ENCODE results near the gene ACSS1.

ACSS1 gene

DNA sequence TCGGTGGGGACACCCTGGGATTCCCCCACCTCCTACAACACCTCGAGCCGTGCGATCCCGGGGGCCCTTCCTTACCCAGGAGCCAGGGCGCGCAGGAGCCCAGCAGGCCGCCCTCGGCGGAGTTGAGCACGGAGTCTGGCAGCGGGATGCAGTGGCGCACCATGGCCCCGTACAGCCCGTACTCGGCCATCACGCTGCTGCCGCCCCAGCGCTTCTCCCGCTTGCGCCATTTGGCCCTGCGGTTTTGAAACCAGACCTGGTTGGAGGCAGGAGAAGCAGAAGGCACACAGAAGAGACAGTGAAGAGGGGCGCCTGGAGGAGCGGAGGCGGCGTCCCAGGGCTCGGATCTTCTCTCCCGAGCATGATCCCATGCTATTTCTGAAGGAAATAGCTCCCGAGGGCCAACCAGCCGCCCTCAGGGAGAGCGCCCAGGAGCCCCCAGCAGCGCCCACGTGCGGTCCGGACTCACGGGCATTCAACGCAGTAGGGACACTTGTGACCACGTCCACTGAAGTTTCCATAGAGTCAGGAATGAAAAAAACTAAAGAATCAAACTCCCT, 19.8 kb upstream of the ACSS1 start:
- no peak for DNase-seq

DNA sequence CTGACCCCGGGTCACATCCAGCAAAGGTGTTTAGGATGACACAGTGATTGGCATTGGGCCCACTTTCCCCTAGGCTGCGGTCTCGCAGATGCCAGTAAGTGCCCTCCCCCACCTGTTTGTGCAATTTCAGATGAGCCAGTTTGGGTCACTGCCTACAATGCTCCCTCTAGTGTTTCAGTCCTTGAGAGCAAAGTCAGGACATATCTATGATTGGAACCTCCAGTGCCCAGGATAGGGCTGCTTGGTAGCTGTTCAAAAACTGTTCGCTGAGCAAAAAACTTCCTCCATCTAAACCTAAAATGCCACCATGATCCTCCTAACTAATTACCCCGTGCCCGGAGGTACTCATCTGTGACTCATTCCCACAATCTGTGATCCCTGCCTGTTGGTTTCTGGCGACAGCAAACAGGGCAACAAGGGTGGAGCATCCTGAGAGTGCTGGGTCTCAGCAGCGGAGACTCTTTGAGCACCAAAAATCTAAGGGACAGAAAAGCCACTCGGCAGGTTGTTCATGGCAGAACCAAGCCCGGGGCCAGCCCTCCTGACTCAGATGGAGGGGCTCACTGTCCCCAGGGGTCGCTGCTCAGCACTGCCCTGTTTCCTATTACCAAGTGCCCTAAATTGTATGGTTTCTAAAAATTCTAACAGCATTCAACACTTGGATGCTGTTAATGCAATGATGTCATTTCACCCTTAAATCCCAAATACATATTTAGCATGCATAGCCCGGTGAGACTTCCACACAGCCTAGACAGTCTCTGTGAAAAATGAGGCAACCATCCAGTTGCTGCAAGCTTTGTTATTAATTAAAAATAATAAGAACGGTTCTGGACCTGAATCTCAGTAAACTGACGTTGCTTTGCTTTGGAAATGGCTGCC, 19.0 kb upstream of the ACSS1 start:
- peak; percentile 34 for DNase-seq

DNA sequence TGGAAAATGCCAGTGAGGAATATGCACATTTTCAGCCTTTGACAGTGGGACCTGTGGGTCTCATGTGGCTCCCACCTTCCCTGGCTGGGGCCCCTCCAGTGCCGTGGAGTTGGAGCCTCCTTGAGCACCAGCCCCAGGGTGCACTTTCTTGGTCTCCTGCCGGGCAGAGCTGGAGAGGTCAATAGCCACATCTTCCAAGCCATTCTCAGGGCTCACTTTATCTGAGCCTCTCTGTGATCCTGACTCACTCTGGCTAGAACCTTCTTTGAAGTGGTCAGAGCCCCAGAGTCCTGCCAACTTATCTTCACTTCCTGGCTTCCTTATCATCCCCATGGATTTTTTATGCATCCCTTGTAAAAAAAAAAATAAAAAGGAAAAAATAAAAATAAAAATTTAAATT, 18.3 kb upstream of the ACSS1 start:
- DNase-seq = no peak

DNA sequence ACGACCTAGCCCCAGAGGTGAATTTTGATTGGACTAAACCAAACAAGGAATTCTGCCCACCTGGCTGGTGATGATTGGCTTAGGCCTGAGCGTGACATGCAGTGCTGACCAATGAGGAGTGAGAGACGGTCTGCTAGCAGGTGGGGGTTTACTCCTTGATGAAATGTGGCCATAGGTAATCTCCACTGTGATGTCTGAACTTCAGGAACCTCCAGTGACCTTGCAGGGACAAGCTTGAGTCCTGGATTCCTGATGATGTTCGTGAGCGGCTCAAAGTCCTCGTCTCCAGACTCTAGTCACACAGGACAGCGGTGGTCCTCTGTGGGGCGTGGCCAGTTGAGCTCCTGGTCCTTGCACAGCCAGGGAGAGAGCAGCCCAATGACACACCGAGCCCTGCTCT, 15.6 kb upstream of the ACSS1 start:
- no peak for DNase-seq

DNA sequence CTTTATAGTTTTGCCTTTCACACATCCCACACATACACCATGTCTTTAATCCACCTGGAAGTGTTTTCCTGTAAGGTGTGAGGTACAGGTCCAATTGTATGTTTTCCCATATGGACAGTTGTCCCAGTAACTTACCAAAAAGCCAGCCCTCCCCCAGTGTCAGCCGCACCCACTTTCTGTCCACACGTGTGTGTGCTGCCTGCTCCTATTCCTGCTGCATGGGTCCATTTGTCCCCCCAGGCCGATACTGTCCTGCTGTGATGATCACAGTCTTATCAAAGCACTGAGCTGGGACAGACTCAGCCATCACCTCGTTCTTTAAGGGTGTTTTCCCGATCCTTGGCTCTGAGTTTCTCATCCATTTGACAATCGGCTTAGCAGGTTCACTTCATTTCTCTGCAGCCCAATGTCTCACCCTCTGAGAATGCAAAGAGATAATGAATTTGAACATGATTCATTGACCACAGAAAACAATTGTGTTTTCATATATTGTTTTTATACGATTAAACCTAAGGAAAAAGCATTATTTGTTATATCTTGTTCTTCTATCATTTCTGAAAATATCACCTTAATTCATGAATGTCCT, 14.4 kb upstream of the ACSS1 start:
- no peak for DNase-seq

DNA sequence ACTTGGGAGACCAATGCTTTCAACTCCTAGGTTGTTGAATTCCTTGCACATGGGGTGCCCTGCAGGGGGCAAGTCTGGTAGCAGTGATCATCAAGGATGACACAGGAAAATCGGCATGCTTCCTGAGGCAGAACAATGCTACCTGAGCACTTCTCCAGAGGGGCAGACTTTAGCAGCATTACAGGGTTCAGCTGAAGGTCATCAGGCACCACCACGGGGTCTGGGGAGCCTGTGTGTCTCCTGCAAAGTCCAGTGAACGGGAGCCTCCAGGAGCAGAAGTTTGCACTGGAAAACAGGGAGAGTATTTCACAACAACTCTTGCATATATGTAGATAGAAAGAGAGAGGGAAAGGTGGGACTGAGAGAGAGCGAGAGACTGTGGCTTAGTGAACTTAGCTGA, 13.8 kb upstream of the ACSS1 start:
- DNase-seq = no peak

DNA sequence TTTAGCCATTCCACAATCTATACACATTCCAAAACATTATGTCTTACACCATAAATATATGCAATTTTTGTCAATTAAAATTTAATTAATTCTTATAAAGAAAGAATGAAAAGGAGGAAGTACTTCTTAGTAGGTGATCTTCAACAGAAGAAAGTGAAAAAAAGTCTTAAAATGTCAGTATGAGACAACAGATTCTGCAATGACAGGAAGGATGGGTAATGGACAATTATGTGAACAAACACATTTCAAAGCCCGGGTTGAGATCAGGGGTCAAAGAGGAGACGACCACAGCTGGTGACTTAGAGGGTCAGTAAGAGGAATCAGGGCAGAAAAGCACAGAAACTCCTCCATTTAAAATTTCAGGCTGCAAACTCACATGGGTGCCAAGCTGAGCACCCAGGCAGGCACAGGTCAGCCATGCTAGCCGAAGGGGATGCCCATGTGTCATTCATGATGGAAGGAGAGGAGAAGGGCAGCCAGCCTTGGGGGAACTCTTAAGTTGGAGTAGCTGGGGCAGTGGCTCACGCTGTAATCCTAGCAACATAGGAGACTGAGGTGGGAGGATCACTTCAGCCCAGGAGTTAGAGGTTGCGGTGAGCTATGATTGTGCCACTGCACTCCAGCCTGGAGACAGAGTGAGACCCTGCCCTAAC, 13.0 kb upstream of the ACSS1 start:
- DNase-seq = no peak

DNA sequence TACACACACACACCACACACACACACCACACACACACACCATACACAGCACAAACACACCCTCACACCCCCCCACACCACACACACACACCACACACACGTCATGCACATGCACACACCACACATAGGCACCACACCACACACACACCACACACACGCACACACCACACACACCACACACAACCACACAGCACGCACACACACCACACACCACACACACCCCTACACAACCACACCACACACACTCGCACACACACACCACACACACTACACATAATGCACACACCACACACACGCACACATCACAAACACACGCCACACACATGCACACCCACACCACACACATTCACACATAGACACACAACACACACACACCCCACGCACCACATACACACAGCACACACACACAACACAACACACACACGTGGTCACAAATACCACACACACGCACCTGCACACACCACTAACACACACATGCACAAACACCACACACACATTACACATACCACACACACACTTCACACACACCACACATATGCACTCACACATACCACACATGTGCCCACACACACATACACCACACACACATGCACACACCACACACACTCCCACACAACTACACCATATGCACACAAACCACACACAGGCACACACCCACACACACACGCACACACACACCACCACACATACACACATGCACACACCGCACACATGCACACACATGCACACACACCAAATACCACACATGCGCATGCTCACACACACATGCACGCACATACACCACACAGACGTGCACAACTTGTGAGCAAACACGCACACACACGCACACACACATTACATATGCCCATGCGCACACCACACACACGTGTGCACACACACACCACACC, 9.4 kb upstream of the ACSS1 start:
- no peak for DNase-seq

DNA sequence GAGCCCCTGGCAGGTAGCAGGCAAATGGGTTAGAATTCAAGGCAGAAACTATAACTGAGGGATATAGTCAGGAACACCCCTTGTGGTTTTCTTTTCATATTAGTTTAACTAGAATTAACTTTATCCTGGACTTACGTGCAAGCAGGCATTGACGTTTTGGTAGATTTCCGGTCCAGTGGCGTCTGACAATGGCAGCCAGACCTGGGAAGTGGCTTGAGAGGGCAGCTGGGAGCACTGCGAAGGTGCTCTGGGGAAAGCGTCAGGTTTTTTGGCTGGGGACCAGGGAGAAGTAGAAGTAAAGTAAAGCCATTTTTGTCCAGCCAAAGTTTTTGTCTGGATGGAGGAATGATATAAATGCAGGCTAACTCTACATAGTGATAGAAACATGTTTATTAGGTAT, 8.4 kb upstream of the ACSS1 start:
- DNase-seq = no peak

DNA sequence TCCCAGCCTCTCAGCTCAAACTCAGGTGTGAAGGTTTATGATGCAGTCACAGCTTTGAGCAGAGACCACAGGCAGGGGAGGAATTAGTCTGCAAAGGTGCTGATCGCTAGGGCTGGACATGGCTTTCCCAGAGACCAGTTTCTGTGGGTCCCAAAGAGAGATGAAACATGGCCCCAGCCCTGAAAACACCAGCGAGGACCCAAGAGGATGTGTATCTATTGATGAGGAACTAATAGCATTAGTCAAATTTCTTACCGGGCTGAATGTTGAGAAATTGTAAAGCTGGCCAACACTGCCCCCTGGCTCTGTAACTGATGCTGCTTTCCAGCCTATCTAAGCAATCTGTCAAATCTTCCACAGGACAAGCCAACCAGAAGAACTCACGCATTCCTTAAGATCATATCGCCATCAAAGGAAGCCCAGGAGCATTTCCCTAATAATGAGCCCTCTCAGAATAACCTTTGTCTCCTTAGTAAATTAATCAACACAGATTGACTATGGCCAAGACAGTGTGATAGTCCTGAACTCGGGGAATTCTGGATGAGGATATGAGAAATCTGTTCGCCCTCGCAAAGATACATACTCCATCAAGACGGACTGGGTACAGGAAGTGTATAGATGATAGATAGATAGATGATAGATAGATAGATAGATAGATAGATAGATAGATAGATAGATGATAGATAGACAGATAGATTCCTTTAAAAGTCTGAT, 7.8 kb upstream of the ACSS1 start:
- DNase-seq = peak; percentile 56

DNA sequence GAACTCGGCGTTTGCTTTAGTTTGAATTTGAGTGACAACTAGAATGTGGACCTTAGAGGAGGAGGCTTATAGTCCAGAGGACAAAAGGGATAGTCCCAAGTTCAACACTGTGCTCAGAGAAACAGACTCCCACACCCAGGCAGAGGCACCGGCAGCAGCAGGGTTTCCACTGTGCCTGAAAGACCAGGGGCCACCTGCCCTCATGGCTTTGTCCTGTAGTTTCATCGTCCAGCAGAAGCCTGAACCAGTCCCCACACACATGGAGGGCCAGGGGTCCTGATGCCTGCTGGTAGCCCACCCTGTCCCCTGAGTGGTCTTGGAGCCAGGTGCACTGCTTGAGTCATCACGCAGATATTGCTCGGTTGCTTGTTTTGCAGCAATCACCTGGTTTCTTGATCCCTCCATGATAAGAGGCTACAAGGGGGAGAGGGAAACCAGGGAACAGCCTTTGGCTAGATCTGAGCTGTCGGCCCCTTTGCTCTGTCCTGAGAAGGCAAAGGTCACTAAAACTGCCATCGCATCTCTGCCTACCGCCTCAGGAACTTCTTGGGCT, 7.2 kb upstream of the ACSS1 start:
- DNase-seq = no peak

DNA sequence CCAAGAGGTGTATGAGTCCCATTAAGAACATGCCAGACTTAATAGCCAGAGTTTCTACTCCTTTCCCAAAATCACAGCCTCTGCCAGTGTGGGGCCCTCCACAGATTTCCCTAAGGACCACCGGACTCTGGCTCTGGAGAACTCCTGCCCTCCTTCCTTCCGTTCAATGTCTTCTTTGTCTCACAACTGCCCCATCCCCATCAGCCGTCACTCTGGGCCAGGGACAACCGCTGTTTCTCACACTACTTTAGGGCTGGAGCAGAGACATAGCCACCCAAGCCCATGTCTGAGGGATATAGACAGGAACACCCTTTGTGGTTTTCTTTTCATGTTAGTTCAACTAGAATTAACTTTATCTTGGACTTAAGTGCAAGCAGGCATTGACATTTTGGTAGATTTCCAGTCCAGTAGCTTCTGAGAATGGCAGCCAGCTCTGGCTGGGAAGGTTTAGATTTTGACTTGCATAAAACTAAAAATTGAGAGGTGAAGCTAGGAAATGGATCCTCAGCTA, 6.7 kb upstream of the ACSS1 start:
- peak; percentile 3 for DNase-seq

DNA sequence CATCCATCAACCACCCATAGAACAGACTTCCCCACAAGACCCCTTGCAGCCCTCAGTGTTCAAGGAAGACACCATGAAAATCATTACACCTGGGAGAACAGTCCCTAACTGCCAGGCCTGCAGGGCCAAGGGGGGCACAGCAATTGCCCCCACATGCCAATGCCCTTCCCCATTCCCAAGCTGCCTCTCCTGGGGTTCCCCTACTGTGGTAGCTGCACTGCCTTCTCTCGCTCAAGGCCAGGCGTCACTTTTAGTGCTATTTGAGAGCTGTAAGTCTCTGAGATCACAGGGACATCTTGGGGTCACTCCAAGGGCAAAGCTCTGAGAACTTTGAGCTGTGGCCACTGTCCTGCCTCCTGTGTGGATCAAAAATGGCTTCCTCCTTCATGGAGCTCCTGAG, 6.0 kb upstream of the ACSS1 start:
- no peak for DNase-seq

DNA sequence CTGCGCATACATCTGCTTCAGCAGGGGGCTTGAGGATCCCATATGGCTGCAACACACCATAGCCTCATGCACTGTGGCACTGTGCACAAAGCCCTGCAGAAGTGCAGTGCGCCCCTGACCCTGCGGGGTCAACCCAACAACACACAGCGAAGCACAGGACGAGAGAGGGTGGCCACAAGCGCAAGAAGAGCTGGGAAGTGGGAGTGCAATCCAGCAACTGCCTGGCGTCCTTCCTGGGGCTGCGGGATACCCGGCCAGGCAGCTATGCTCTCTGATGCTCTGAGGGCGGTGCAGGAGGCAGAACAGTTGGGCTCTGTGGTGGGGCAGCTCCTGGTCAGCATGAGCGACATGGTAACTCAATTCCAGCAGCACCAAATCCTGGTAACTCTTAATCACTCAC, 5.6 kb upstream of the ACSS1 start:
- no peak for DNase-seq

DNA sequence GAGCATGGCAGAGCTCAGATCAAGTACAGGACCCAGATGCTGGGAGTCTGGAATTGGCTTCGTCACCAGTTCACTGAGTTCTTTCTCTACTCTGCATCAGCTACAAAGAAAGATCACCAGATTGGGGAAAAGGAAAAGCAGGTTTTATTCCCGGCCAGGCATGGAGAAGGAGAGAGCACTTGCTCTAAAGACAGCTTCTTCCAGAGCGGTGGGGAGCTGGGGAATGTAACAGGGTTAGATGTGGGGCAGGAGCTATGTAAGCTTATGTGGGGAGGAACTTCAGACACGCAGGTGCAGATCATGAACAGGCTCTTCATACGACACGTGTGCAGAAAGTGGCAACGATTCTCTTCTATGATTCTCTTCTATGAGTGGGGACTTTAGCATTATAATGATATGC, 4.9 kb upstream of the ACSS1 start:
- DNase-seq = no peak

DNA sequence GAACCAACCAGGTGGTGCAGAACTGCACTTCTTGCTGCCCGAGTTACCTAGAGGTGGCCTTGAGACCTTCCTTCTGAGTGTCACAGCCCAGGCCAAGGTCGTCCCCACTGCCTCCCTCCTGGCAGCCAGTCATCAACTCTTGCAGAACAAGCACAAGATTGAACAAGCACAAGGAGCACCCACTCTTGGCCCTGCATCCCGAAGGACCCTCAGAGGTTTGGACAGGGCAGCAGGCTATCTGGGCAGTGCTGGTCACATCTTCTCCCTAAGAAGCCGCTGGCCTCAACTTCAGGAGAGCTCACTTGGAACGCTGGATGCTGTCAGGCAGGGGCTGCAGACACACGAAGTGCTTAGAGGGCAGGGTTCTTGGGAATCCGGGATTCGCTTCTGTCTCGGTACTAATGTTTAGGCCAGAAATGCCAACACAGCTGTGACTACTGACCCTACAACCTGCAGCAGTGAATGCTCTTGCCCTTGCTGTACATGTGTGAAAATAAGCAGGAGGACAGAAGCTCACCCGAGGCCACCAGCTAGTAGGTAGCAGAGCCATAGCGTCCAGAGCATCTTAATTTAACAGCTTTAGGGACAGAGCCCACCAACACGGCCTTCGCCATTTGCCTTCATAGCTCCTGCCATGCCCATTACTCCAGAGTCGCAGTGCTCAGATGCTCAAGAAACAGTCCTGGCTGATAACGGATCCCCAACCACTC, 4.0 kb upstream of the ACSS1 start:
- DNase-seq = no peak

DNA sequence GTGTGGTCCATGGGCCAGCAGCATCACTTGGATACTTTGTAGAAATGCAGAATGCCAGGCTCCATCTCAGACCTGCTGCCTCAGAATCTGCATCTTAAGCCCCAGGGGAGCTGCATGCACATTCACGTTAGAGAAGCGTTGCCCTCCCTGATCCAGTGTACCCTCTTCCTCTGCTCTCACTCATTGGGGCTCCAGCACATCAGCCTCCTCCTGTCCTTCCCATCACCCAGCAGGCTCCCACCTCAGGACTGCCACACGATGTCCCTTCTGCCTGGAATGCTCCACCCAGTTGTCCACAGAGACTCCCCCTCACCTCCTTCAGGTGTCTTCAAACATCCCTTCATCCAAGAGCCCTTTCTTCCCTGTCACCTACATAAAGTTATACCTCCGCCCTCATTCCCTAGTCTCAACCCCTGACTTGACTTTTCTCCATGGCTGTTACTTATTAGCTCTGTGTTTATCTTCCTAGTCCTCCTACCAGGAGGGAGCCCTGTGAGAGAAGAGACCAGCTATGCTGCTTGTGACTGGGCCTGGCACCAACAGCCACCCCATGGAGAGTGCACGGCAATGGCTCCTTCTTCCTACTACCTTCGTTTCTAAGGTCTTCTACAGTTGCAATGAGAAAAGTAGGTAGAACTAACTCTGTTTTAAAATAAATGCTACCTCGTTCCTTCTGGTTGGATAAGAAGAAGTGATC, 3.3 kb upstream of the ACSS1 start:
- DNase-seq = no peak

DNA sequence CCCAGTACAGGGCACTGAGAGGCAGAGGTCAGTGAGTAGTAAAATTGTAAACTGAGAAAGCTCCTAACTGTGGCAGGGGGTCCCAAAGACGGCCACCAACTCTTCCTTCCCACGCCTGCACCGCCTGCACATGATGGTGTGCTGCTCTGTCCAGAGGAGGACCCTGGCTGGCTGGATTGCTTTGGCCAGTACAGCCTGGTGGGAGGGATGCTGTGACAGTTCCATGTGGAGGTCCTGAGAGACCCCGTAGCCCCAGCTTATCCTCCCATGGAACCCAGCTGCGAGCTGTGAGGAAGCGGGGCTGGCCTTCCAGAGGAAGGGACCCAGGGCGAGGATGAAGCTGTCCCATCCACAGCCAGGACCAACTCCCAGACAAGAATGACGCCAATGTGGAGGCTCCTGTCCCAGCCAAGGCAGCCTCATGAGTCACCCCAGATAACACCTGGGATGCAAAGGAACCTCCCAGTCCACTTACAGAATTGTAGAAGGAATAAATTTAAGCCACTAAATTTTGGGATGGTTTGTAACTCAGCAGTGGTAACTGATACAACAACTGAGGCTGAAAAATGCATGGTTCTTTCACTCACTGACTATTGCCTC, 2.0 kb upstream of the ACSS1 start:
- no peak for DNase-seq

DNA sequence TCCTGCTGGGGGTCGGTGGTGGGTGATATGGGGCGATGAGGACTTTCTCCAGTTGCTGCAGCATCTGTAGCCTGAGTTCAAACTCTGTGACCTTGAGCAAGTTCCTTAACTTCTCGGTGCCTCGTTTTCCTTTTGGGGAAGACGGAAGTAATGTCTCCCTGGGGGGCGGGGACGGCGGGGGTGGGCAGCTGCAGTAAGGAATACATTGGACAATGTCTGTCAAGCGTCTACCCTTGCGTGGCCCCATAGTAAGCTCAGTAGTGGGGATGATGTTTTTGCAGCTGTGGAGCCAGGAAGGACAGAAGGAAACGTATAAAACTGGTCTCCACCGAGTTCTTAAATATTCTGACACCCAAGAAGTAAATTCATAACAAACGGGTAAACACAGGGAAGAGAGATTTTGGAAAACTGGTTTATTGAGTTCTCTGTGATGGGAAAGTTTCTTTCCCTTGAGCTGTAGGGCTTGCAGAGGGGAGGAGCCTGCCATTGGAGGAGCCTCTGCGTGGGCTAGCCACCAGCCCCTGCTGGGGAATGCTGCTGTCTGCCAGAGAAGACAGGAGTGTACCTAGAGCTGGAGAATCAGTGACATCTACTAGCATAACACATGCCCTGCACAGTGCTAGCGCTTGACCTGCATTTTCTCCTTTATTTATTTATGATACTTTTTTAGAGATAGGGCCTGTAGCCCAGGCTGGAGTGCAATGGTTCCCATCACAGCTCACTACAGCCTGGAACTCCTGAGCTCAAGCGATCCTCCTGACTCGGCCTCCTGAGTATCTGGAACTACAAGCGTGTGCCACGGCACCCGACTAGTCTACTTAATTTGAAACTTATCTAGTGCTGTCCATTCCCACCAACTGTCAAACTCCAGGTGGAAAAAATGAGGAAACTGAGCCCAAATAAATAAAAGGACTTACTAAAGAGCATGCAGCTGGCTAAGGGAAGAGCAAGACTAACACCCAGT, 1.2 kb upstream of the ACSS1 start:
- DNase-seq = no peak
